Choroid plexus epithelial cell (primary cell): Measurements from ENCODE around the gene KLK6.
"Not testable (repeated sequence)": the region's sequence is repeated elsewhere in the genome, so short reads cannot be mapped to it uniquely, and the experiment has no call there.

Experiments
- DNase-seq: peaks from one replicate; pipeline ENCODE4 v3.0.0-alpha.2; 2010; ENCODE audit warnings: low read depth
- H3K4me3 ChIP-seq: 2 replicates; pipeline ENCODE4 v1.5.1; 2011; ENCODE audit warnings: low read depth, mild to moderate bottlenecking, control low read depth, low read length, moderate library complexity
- CTCF ChIP-seq: conservative IDR thresholded peaks from 2 replicates; pipeline ENCODE4 v1.5.1; 2011; ENCODE audit warnings: low read depth, mild to moderate bottlenecking, control low read depth, inconsistent platforms, low read length, moderate library complexity

KLK6 gene

GRCh38 chr19:50994129-50994528 is 24.7 kb upstream of the KLK6 start:
- no peak for DNase-seq
- no peak for TF ChIP-seq CTCF
- no peak overlapping the region for H3K4me3 ChIP-seq

GRCh38 chr19:50992666-50993035 is 23.3 kb upstream of the KLK6 start:
- no peak overlapping the region for H3K4me3 ChIP-seq
- no peak for DNase-seq
- TF ChIP-seq CTCF: no peak

- DNase-seq: not testable (repeated sequence)
These were observed 15.0 kb upstream of the KLK6 start for GRCh38 chr19:50984416-50984815.

GRCh38 chr19:50983625-50984292 is 14.4 kb upstream of the KLK6 start, which contains the start of gene KLK7:
KLK7 (minus strand) TSS chr19:50983917; CDS start chr19:50982399, 1,518 bp downstream.
- no peak for TF ChIP-seq CTCF
- no peak for DNase-seq

More at GRCh38 chr19:50984416-50984815, 15.0 kb upstream of the KLK6 start:
- H3K4me3 ChIP-seq: not testable (repeated sequence)

GRCh38 chr19:50982186-50982585 is 12.8 kb upstream of the KLK6 start:
- DNase-seq: no peak
- H3K4me3 ChIP-seq: no peak overlapping the region
- no peak for TF ChIP-seq CTCF

More at GRCh38 chr19:50983625-50984292, 14.4 kb upstream of the KLK6 start, which contains the start of gene KLK7:
- H3K4me3 ChIP-seq: no peak within 1 kb of the TSS

GRCh38 chr19:50981587-50982146 is 12.3 kb upstream of the KLK6 start:
- TF ChIP-seq CTCF: no peak
- DNase-seq: no peak
- H3K4me3 ChIP-seq: no peak overlapping the region

GRCh38 chr19:50980208-50980607 is 10.8 kb upstream of the KLK6 start:
- no peak overlapping the region for H3K4me3 ChIP-seq
- DNase-seq: no peak
- no peak for TF ChIP-seq CTCF
